Activated CD4-positive, alpha-beta T cell treated with anti-CD3 and anti-CD28 coated beads for 36 hours (primary cell): ENCODE results near the gene SEBOX. TPM values are rescaled to one million over a fixed set of nuclear protein-coding genes. Genes with fewer than 3 reads are reported as not detected.
"Not testable (repeated sequence)": the region's sequence is repeated elsewhere in the genome, so short reads cannot be mapped to it uniquely, and the experiment has no call there.

ENCODE experiments used
- ATAC-seq: fragments of 200-7000 bp; cut with Tn5 transposase; one replicate; pipeline ENCODE4 v1.10.0; 2021; ENCODE audit warnings: mild to moderate bottlenecking, moderate library complexity
- CTCF ChIA-PET: fragments of 350-600 bp; sonication (Branson Sonifier 250); formaldehyde crosslinking; loops from one replicate; lab custom pipeline; 2021; ENCODE audit warnings: antibody characterized with exemption; lab: Charles Lee
- POLR2A ChIA-PET: fragments of 350-600 bp; sonication (Branson Sonifier 250); formaldehyde crosslinking; loops from one replicate; lab custom pipeline; 2021; ENCODE audit warnings: antibody characterized with exemption, inconsistent platforms; lab: Charles Lee
- DNase-seq: peaks from one replicate; pipeline ENCODE4 v3.0.0-alpha.2; 2020
- H3K27ac Mint-ChIP-seq: one replicate; pipeline ENCODE4 v1.8.0; 2021; ENCODE audit warnings: mixed read lengths
- H3K27me3 Mint-ChIP-seq: one replicate; pipeline ENCODE4 v1.8.0; 2021; ENCODE audit warnings: mixed read lengths
- H3K36me3 Mint-ChIP-seq: one replicate; pipeline ENCODE4 v1.8.0; 2021; ENCODE audit warnings: low read depth, mixed read lengths
- H3K4me1 Mint-ChIP-seq: one replicate; pipeline ENCODE4 v1.8.0; 2021; ENCODE audit warnings: mixed read lengths
- H3K4me3 Mint-ChIP-seq: one replicate; pipeline ENCODE4 v1.8.0; 2021; ENCODE audit warnings: mild to moderate bottlenecking, moderate library complexity, mixed read lengths
- H3K9me3 Mint-ChIP-seq: one replicate; pipeline ENCODE4 v1.8.0; 2021; ENCODE audit warnings: low read depth, mixed read lengths
- intact Hi-C, 2 experiments: fragments of 100-400 bp; cut with DNase I in 1 of 2; cut with micrococcal nuclease in 1 of 2; formaldehyde crosslinking; loops; one replicate each; pipeline versions ENCODE4 v1.14.2 to v1.15.1; 2022 to 2024; cut with DNase I, micrococcal nuclease
- total RNA-seq, 2 experiments: library from RNA; stranded (reverse); gene quantifications; one replicate each; pipeline ENCODE4 v1.2.3, GENCODE V29; 2021

Gene SEBOX
- total RNA-seq, 2 experiments from 2014 or later = not detected

- H3K27ac Mint-ChIP-seq = not testable (repeated sequence)
- peaks cover 19% of the 10 kb centered on the region for H3K36me3 Mint-ChIP-seq
- intact Hi-C loops = loop anchor here (5.0 to 10.0 kb wide), 3 partner anchors 49 to 884 kb away; partner anchors contain the start of genes KSR1 (in 1 of the 2) and PHF12 (in 1 of the 2)
Observed at GRCh38 chr17:28338769-28339212, 26.2 kb downstream of the SEBOX start.

GRCh38 chr17:28338056-28338768, 26.8 kb downstream of the SEBOX start:
- ChIA-PET POLR2A (interaction anchor here (0.8 kb wide), 1 partner anchor 10 kb away, joined by 4 read pairs; no protein-coding TSS in a partner anchor), CTCF (interaction anchor here (0.6 to 1.2 kb wide), 2 partner anchors 13 to 76 kb away, joined by 3 to 8 read pairs; no protein-coding TSS in a partner anchor)
- H3K27ac Mint-ChIP-seq = peak overlapping the region; percentile 30
- H3K9me3 Mint-ChIP-seq = no peaks in the 10 kb centered on the region
- H3K36me3 Mint-ChIP-seq = peaks cover 19% of the 10 kb centered on the region
- no peak overlapping the region for H3K4me3 Mint-ChIP-seq
- H3K27me3 Mint-ChIP-seq = no peaks in the 10 kb centered on the region
- intact Hi-C loops = loop anchor here (5.0 to 10.0 kb wide), 3 partner anchors 49 to 883 kb away; partner anchors contain the start of genes KSR1 (in 1 of the 2) and PHF12 (in 1 of the 2)
- no peak for DNase-seq
- H3K4me1 Mint-ChIP-seq = peaks cover 36% of the 10 kb centered on the region
- no peak for ATAC-seq

More at GRCh38 chr17:28338769-28339212, 26.2 kb downstream of the SEBOX start:
- not testable (repeated sequence) for H3K9me3 Mint-ChIP-seq, DNase-seq, ATAC-seq, H3K27me3 Mint-ChIP-seq, H3K4me3 Mint-ChIP-seq
- CTCF ChIA-PET = interaction anchor here (0.6 to 1.2 kb wide), 2 partner anchors 12 to 86 kb away, joined by 3 to 8 read pairs; no protein-coding TSS in a partner anchor
- H3K4me1 Mint-ChIP-seq = peaks cover 32% of the 10 kb centered on the region
- POLR2A ChIA-PET = interaction anchor here (0.8 kb wide), 1 partner anchor 10 kb away, joined by 4 read pairs; no protein-coding TSS in a partner anchor

- no peaks in the 10 kb centered on the region for H3K27me3 Mint-ChIP-seq
- H3K27ac Mint-ChIP-seq = peak overlapping the region; percentile 91
- peak overlapping the region; percentile 96 for H3K4me3 Mint-ChIP-seq
- no peaks in the 10 kb centered on the region for H3K9me3 Mint-ChIP-seq
- ChIA-PET POLR2A (interaction anchor here (0.5 to 1.9 kb wide), 14 partner anchors 7 to 1254 kb away, joined by 3 to 39 read pairs (median 4); partner anchors contain the start of genes POLDIP2, RPL23A, SARM1 and TMEM97), CTCF (interaction anchor here (0.7 to 1.9 kb wide), 11 partner anchors 10 to 527 kb away, joined by 3 to 25 read pairs (median 4); partner anchors contain the start of genes ALDOC and POLDIP2)
- DNase-seq (peak; percentile 60), ATAC-seq (peak; percentile 1)
- intact Hi-C loops = loop anchor here (1.0 to 10.0 kb wide), 13 partner anchors 17 to 881 kb away; partner anchors contain the start of genes POLDIP2 (in 2 of the 2), SARM1 (in 2 of the 2), TMEM97 (in 2 of the 2) and BLTP2 (in 1 of the 2)
- peaks cover 36% of the 10 kb centered on the region for H3K4me1 Mint-ChIP-seq
- peaks cover 10% of the 10 kb centered on the region for H3K36me3 Mint-ChIP-seq
Observed at GRCh38 chr17:28335959-28336871, 28.8 kb downstream of the SEBOX start.

- peaks cover 36% of the 10 kb centered on the region for H3K4me1 Mint-ChIP-seq
- CTCF ChIA-PET = interaction anchor here (0.7 to 1.9 kb wide), 11 partner anchors 11 to 526 kb away, joined by 3 to 25 read pairs (median 4); partner anchors contain the start of genes ALDOC and POLDIP2
- POLR2A ChIA-PET = interaction anchor here (0.5 to 1.9 kb wide), 16 partner anchors 8 to 1255 kb away, joined by 3 to 39 read pairs (median 4); partner anchors contain the start of genes POLDIP2, RPL23A, SARM1 and SEBOX
Observed at GRCh38 chr17:28335201-28335958, 29.6 kb downstream of the SEBOX start, which contains the start of the genes IFT20 and TNFAIP1. IFT20 (minus strand) TSS chr17:28335472; CDS start chr17:28331985, 3,487 bp downstream. TNFAIP1 (plus strand) TSS chr17:28335761; CDS start chr17:28339522, 3,761 bp downstream.

GRCh38 chr17:28334666-28335200, 30.3 kb downstream of the SEBOX start:
- Mint-ChIP-seq H3K27ac (peak overlapping the region; percentile 83), H3K4me3 (peak overlapping the region; percentile 96), H3K36me3 (peaks cover 10% of the 10 kb centered on the region), H3K27me3 (no peaks in the 10 kb centered on the region), H3K4me1 (peaks cover 36% of the 10 kb centered on the region), H3K9me3 (no peaks in the 10 kb centered on the region)
- intact Hi-C loops = loop anchor here (1.0 to 10.0 kb wide), 13 partner anchors 15 to 880 kb away; partner anchors contain the start of genes POLDIP2 (in 2 of the 2), SARM1 (in 2 of the 2), TMEM97 (in 2 of the 2) and BLTP2 (in 1 of the 2)
- ChIA-PET POLR2A (interaction anchor here (0.5 to 1.9 kb wide), 11 partner anchors 10 to 385 kb away, joined by 3 to 39 read pairs (median 4); partner anchors contain the start of genes POLDIP2, RPL23A, SARM1 and SEBOX), CTCF (interaction anchor here (0.6 to 1.9 kb wide), 9 partner anchors 12 to 242 kb away, joined by 3 to 25 read pairs (median 5); partner anchors contain the start of genes ALDOC and POLDIP2)
- DNase-seq (no peak), ATAC-seq (no peak)

More at GRCh38 chr17:28335201-28335958, 29.6 kb downstream of the SEBOX start, which contains the start of the genes IFT20 and TNFAIP1:
- Mint-ChIP-seq H3K9me3 (no peaks in the 10 kb centered on the region), H3K27me3 (no peaks in the 10 kb centered on the region), H3K27ac (peak within 1 kb of the TSS; percentile 91), H3K36me3 (peaks cover 10% of the 10 kb centered on the region), H3K4me3 (peak within 1 kb of the TSS; percentile 96)
- intact Hi-C loops = loop anchor here (1.0 to 10.0 kb wide), 13 partner anchors 16 to 881 kb away; partner anchors contain the start of genes POLDIP2 (in 2 of the 2), SARM1 (in 2 of the 2), TMEM97 (in 2 of the 2) and BLTP2 (in 1 of the 2)
- ATAC-seq (peak; percentile 97), DNase-seq (peak; percentile 99)

GRCh38 chr17:28334171-28334570, 30.8 kb downstream of the SEBOX start:
- ATAC-seq (no peak), DNase-seq (no peak)
- no peaks in the 10 kb centered on the region for H3K9me3 Mint-ChIP-seq
- H3K4me3 Mint-ChIP-seq = peak overlapping the region; percentile 96
- peak overlapping the region; percentile 83 for H3K27ac Mint-ChIP-seq
- ChIA-PET CTCF (interaction anchor here (0.6 to 1.6 kb wide), 4 partner anchors 12 to 454 kb away, joined by 3 to 10 read pairs (median 4); partner anchors contain the start of gene POLDIP2), POLR2A (no interaction called here)
- peaks cover 36% of the 10 kb centered on the region for H3K4me1 Mint-ChIP-seq
- H3K36me3 Mint-ChIP-seq = peaks cover 9% of the 10 kb centered on the region
- intact Hi-C loops = loop anchor here in 1 of 2 experiments (10.0 kb wide), 1 partner anchor 879 kb away; the partner anchor contains the start of gene KSR1
- no peaks in the 10 kb centered on the region for H3K27me3 Mint-ChIP-seq

- no peak overlapping the region for H3K27ac Mint-ChIP-seq
- no peaks in the 10 kb centered on the region for H3K9me3 Mint-ChIP-seq
- POLR2A ChIA-PET = no interaction called here
- peak overlapping the region; percentile 96 for H3K4me3 Mint-ChIP-seq
- H3K4me1 Mint-ChIP-seq = peaks cover 40% of the 10 kb centered on the region
- no peak for DNase-seq
- H3K27me3 Mint-ChIP-seq = no peaks in the 10 kb centered on the region
- CTCF ChIA-PET = interaction anchor here (0.7 to 1.4 kb wide), 5 partner anchors 11 to 527 kb away, joined by 3 to 4 read pairs (median 4); no protein-coding TSS in a partner anchor
- intact Hi-C loops = loop anchor here in 1 of 2 experiments (10.0 kb wide), 1 partner anchor 878 kb away; the partner anchor contains the start of gene KSR1
- H3K36me3 Mint-ChIP-seq = peaks cover 13% of the 10 kb centered on the region
- no peak for ATAC-seq
Observed at GRCh38 chr17:28333083-28333746, 31.8 kb downstream of the SEBOX start.

GRCh38 chr17:28331891-28332420, 33.0 kb downstream of the SEBOX start:
- ChIA-PET POLR2A (interaction anchor here (0.8 kb wide), 1 partner anchor 11 kb away, joined by 3 read pairs; no protein-coding TSS in a partner anchor), CTCF (interaction anchor here (1.1 kb wide), 1 partner anchor 11 kb away, joined by 3 read pairs; no protein-coding TSS in a partner anchor)
- DNase-seq (no peak), ATAC-seq (no peak)
- H3K4me3 Mint-ChIP-seq = no peak overlapping the region
- peaks cover 20% of the 10 kb centered on the region for H3K36me3 Mint-ChIP-seq
- intact Hi-C loops = loop anchor here in 1 of 2 experiments (10.0 kb wide), 1 partner anchor 877 kb away; the partner anchor contains the start of gene KSR1
- H3K27me3 Mint-ChIP-seq = no peaks in the 10 kb centered on the region
- no peaks in the 10 kb centered on the region for H3K9me3 Mint-ChIP-seq
- no peak overlapping the region for H3K27ac Mint-ChIP-seq
- H3K4me1 Mint-ChIP-seq = peaks cover 41% of the 10 kb centered on the region
